ENCODE data around the gene TNRC18.
"Not testable (repeated sequence)": the region's sequence is repeated elsewhere in the genome, so short reads cannot be mapped to it uniquely, and the experiment has no call there.

TNRC18 gene

DNA sequence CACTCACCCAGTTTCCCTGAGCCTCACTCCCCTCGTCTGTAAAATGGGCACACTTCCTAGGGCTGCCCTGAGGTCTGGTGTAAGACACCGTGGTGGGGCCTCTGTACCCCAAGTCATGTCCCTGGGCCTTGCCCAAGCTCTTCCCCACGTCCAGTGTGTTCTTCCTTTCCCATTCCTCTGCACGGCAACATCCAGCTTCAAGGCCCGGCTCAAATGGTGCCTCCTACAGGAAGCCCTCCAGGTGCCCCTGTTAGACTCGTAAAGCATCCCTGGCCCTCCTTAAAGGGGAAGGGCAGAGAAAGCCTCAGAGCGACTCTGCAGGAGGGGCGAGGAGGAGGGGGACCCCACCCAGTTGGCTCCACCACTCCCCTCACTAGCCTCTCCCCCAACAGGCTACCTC, 132.3 kb downstream of the TNRC18 start:
- DNase-seq (ENCODE audit: low read depth): no peak

DNA sequence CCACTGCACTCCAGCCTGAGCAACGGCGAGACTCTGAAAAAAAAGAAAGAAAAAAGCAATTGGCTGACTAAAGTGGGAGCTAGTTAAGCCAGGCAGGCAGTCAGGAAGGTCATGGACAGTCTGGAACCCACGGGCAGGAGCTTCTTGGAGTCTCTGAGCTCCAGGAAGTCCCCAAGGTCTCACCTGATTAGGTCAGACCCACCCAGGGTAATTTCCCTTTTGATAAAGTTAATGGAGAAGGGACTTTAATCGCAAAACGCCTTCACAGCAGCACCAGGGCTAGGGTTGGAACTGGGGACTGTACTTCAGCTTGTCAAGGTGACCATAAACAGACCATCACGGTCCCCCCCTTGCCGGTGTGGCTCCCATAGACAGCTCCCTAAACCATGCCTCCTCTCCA, 134.3 kb downstream of the TNRC18 start:
- no peak for DNase-seq (ENCODE audit: low read depth)

DNA sequence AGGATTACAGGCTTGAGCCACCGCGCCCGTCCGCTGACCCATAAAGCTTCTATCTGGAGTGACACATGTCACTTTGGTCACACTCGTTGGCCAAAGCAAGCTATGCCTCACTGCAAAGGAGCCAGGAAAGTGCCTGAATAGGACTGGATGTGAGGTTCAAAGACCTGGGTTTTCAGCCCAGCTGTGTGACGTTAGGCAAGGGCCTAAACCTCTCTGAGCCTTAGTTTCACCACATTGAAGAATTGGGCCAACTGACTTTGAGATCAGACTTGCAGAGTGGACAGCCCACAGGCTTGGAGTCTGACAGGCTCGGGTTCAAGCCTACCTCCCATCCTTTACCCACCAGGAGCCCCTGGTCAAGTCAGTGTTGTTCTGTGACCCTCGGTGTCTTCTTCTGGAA, 135.1 kb downstream of the TNRC18 start:
- DNase-seq (ENCODE audit: low read depth): not testable (repeated sequence)

DNA sequence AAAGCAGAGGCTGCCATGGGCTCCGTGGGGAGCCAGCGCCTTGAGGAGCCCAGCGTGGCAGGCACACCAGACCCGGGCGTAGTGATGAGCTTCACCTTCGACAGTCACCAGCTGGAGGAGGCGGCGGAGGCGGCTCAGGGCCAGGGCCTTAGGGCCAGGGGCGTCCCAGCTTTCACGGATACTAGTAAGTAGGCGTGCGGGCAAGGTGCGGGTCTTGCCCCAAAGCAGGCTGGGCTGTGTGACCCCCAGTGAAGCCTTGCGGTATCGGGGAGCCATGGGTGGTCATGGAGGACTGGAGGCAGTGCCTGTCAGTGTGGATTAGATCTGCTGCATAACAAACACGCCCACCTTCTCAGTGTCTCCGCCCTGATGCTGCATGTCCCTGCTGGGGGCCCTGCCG, 135.8 kb downstream of the TNRC18 start:
- DNase-seq (ENCODE audit: low read depth): no peak

DNA sequence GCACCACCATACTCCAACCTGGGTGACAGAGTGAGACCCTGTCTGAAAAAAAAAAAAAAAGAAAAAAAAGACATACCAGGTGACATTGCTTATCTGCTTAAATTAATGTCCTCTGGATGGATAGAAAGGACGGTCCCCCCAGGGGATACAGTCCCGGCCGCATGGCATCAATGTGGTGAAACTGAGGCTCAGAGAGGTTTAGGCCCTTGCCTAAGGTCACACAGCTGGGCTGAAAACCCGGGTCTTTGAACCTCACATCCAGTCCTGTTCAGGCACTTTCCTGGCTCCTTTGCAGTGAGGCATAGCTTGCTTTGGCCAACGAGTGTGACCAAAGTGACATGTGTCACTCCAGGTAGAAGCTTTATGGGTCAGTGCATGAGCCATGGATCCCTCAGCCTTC, 136.3 kb downstream of the TNRC18 start:
- DNase-seq (ENCODE audit: low read depth): not testable (repeated sequence)

DNA sequence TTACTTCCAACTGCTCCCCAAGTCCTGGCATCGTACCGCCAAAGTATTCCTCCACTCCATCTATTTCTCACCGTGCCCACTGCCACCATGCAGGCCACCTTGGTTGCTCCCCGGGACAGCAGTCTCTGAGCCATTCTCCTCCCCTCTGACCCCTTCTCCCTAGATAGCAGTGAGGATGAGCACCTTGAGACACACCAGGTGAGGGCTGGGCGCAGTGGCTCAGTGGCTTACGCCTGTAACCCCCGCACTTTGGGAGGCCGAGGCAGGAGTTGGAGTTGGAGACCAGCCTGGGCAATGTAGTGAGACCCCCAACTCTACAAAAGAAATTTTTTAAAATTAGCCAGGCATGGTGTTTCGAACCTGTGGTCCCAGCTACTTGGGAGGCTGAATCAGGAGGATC, 136.7 kb downstream of the TNRC18 start:
- no peak for DNase-seq (ENCODE audit: low read depth)

DNA sequence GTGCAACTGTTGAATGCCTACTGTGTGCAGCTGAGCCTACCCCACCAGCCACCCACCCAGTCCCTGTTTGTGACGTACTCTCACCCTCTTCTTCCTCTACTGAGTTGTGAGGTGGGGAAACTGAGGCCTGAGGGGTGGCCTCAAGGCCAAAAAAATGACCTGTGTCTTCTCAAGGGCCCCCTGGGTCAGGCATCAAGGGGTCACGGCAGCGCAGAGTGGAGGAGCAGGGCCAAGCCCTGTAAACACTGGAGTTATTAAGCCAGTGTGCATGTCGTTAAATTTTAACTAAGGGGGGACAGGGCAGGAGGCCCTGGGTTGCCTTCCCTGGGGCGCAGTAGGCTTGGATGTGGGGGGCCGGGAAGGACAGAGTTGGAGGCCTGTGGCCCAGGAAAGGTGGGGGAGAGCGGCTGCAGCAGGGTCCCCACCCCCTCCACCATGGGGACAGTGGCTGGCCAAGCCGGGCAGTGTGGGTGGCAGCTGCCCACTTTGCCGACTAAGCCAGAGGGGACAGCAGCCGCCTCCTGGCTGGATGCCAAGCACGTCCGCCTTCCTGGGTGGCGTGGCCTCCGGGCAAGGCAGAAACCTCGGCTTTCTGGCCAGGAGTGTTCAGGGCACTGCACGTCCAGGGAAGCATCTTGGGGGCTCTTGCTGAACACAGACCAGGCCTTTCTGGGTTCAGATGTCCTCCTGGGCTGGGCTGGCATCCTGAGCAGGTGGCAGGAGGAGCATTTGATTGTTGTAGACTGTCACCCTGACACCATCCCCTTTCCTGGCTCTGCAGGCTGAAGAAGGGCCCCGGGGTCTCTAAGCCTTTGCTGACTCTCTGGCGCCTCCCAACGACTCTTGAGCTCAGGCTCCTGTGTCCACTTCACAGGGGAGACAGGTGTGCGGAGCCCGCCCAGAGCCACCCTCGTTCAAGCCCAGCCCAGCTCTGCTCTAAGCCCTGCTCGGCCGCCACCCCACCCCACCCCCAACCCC, 139.0 kb downstream of the TNRC18 start:
- no peak for DNase-seq (ENCODE audit: low read depth)

DNA sequence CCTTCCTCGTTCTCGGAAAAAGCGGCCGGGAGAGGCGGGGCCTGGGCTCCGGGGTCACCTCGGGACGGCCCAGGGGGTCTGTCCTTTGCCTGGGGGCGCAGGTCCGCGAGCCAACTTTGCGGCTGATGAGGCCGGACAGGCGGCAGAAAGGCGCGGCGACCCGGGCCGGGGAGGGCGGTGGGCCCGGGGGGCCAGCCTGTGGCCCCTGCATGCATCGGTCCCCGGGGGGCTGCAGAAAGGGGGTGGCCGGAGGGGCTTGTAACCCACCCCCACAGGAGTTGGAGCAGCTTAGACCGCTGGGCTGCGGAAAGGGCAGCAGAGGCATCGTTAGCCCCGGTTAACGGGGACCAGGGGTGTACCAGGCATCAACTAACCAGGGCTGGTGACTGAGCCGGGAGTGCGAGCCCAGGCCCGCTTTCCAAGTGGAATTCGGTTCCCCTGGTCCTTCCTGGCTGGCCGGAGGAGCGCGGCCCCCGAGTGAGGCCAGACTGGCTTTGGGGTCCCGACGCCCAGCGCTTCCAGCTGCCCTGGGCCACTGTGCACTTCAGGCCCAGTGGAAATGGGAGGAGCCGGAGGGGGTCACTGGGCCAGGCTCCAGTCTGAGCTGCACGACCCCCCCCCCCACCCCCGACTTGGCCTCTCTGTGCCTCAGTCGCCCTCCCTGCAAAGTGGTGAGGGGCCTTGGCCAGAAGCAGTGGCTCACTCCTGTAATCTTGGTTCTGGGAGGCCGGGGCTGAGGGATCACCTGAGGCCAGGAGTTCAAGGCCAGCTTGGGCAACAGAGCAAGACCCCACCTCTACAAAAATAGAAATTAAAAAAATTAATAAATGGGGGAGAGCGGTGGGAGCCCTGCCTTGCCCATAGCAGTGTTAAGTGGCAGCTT, 140.0 kb downstream of the TNRC18 start:
- no peak for DNase-seq (ENCODE audit: low read depth)

DNA sequence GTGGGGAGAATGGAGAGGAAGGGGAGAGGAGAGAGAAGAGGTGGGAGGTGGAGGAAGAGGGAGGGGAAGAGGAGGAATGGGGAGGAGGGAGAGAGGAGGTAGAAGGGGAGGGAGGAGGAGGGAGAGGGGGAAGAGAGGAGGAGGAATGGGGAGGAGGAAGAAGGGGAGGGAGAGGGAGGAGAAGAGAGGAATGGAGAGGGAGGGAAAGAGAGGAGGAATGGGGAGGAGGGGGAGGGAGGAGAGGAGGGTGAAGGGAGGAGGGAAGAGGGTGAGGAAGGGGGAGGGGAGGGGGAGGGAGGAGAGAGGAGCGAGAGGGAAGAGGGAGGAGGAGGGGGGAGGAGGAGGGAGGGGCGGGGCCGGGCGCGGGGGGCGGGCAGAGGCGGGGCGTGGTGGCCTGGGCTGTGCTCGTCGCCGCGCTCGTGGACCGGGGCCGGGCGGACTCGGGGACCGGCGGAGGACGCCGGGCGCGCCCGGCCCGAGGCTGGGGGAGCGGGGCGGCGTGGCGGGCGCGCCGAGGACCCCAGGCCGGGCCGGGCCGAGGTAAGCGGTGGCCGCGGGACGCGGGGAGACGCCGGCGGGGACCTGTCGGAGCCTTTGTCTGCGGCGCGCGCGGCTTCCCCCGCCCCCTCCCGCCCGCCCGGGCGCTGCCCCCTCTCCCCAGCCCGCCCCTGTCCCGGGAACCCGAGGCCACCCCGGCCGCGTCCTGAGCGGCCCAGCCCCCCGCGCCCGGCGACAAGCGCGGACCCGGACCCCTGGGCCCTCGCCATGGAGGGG, 140.9 kb downstream of the TNRC18 start, which contains the start of gene SLC29A4:
TSS of gene SLC29A4 (plus strand) at position 401 of the 774 bp plus-strand sequence. CDS start 4,874 bp downstream, outside the sequence.
- DNase-seq (ENCODE audit: low read depth): no peak

DNA sequence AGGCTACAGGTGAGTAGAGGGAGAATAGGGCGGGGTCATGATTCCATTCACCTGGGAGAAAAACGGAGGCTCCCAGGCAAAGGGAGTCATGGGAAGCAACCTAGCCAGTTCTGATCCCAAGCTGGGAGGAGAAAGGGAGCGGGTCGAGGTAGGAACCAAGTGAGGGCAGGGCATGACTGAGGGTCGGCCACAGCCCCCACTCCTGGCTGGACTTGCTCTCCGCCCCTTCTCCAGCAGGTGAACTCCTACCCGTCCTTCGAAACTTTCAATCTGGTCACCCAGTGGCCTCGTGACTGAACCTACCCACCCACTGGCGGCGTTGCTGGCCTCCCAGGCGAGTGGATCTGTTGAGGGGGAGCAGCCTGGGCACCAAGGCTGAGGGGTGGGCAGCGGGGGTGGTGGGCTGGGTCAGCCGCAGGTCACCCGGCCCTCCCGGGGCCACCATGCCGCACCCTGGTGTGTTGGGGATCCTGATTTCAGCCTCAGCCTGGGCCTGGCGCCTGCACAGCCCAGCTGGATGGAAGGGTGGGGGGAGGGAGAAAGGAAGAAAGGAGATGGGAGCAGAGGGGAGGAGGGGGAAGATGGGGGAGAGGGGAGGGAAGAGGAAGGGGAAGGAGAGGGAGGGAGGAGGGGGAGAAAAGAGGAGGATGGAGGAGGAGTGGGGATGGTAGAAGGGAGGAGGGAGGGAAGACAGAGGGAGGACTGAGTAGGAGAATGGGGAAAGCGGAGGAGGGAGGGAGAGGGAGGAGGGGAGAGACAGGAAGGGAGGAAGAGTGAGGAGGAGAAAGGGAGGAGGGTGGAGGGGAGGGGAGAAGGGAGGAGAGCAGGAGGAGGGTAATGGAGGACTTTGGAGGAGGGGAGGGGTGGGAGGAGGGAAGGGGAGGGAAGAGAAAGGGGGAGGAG, 141.8 kb downstream of the TNRC18 start:
- not testable (repeated sequence) for DNase-seq (ENCODE audit: low read depth)

DNA sequence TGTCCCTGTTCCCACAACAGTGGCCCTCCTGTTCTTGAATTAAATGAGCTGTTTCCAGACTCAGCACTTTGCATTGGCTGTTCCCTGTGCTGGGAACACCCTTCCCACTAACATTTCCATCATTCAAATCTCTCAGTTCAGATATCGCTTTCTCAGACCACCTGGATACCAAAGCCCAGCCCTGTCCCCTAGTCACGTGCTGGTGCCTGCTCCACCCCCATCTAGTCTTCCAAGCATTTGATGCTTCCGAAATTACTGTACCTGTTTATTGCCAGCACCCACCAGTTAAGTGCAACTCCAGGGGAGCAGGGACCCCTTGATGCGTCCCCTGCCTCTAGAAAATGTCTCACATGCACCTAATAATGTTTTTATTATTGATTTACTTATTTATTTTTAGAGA, 143.9 kb downstream of the TNRC18 start:
- no peak for DNase-seq (ENCODE audit: low read depth)

DNA sequence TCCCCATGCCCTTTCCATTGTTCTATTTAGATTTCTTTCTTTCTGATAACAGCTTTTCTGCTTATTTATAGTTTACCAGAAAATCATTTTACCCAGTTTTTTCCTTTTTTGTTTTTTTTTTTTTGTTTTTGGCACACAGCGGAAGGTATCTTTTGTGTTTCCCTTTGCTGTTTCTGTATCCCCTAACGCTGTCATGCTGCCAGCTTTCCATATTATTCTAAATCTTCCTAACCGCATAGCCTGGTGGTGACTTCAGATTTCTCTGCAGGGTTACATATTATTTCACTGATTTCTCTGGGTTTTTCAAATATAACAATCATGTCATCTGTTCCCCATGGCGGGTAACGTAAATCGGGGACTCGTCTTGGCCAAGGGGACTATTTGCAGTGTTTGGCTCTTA, 144.9 kb downstream of the TNRC18 start:
- no peak for DNase-seq (ENCODE audit: low read depth)

DNA sequence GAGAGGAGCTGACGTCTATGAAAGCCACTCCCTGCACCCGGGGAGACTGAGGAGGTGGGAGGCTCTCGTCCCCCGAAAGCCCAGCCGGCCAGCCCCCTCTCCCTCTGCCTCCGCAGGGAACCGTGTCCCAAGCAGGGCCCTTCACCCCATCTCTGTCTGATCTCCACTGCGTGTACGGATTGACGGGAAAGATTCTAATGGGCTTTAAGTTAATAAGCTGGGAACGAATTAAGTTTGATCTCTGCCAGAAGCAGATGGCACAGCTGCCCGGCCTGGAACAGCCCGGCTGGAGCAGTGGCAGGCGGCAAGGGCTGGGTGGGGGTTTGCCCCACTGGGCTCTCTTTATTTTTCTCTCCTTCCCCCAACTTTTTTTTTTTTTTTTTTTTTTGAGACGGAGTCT, 147.0 kb downstream of the TNRC18 start:
- DNase-seq (ENCODE audit: low read depth): no peak

DNA sequence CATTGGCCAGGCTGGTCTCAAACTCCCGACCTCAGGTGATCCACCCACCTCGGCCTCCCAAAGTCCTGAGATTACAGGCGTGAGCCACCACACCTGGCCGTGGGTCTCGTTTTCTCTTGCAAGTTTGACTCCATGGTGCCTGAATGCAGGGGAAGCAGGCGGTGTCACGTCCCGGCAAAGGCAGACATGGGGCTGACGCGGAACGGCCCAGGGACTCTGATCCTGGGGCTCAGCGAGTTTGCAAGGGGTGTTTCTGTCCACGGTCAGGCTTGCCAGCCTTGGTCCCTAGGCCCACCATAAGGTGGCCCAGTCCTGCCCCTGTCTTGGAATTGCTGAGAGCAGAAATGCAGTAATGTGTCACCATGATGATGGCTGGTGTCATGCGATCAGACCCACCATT, 147.5 kb downstream of the TNRC18 start:
- DNase-seq (ENCODE audit: low read depth): not testable (repeated sequence)

DNA sequence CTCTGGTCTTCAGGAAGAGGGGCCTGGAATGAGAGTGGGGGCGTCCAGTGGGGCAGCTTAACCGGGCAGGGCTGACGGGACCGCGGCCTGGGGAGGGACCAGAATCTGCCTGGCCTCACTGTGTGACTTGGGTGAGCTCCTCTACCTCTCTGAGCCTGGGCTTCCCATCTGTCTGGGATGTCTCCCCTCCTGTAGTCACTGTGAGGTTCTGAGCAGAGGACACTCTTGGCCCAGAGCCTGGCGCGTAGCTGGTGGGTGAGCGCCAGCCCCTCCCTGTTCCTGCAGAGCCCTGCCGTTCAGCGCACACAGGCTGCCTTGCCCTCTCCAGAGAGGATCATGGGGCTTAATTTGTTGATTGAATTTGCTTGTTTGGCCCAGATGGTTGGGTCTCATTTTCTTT, 148.1 kb downstream of the TNRC18 start:
- DNase-seq (ENCODE audit: low read depth): not testable (repeated sequence)

DNA sequence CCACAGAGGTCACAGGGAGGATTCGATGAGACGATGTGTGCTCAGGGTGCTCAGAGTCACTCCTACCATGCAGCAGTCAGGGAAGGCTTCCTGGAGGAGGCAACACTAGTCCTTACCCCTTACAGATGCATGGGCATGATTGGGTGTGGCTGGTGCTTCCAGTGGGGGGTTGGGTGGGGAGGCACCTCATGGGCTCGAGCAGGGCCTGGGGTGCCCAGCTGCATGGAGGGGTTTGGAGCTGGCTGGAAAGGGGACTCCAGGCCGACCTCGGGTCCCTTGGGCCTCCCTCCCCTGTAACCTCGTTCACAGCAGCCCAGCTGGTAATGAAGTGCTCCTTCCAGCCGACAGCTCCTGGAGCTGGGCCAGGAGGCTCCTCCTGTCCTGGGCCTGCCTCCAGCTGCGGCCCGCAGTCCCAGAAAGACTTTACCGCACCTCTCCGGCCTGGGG, 148.6 kb downstream of the TNRC18 start:
- not testable (repeated sequence) for DNase-seq (ENCODE audit: low read depth)

DNA sequence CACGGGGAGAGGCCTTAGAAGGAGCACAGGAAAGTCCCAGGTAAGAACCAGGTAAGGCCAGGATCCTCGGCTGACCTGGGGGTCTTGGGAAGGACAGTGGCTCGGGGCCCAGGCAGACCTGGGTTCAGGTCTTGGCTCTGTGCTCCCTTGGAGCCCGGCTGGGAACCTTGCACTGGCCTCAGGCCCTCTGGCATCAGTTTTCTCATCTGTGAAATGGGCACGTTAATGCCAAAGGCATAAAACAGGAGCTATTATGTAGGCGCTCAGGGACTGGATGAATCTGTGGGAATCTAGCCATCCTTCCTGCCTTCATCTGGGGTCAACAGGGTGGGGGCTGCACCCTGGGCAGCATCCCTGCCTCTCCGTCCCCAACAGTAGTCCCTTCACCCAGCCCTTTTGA, 149.2 kb downstream of the TNRC18 start:
- DNase-seq (ENCODE audit: low read depth): no peak

DNA sequence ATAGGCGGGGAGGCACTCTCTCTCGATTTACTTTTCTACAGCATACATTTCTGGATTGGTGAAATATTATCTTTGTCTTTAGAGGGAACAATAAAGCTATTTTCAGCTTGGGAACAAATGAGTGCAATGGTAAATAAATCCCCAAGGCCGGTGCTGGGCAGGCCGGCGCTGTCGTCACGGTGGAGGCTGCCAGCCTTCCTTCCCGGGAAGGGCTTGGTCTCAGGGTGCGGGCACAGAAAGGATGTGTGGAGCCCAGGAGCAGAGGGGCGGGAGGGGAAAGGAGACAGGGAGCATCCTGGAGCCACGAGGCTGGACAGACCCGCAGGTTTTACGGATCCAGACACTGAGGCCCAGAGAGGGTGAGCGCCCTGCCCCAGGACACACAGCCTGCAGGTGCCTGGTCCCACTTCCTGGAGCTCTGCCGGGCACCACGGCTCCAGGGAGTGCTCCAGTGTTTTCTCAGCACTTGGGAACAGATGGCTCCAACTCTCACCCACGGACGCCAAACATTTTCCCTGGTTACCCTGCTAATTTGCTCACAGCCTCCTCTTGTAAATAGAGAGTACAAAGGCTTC, 149.7 kb downstream of the TNRC18 start:
- DNase-seq (ENCODE audit: low read depth): not testable (repeated sequence)

DNA sequence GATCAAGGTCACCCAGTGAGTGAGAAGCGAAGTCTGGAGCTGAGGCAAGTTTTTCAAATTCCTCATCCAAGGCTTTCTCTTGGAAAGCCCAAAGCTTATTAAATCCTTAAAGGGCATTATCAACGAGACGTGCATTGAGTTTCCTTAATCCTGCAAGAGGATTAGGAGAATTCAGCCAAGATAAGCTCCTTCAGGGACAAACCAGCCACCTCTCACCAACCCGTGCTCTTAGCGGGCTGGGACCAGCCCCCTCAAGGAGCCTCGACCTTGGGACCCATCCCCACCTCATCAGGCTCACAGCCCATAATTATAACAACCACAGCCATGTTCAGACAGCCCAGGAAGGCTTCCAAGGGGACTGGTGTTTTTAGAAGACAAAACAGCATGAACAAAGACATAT, 152.8 kb downstream of the TNRC18 start:
- no peak for DNase-seq (ENCODE audit: low read depth)

DNA sequence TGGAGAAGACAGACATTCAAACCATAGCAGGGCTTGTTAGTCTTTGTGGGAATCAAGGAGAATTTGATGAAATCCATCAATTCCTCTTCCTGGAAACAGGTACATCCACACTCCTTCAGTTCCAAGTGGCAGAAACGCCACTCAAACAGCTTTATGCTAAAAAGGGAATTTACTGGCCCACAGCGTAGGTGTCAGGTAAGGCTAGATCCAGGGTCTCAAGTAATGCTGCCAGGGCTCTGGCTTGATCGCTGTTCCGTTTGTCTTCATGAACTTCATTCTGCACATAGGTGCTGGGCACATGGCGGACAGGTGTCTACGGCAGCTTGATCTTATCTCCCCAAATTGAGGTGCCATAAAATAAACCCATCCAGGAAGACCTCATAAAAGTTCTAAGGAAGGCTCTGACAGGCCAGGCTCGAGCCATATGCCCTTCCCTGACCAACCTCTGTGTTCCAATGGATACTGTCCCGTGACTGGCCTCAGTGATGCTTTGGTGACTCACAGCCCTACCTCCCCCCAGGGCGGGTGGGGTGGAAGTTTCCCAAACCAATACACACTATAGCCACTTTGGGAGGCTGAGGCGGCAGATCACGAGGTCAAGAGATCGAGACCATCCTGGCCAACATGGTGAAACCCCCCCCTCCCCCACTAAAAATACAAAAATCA, 153.5 kb downstream of the TNRC18 start:
- not testable (repeated sequence) for DNase-seq (ENCODE audit: low read depth)

All from stimulated activated CD4-positive, alpha-beta T cell treated with anti-CD3 and anti-CD28 coated beads, Interleukin-2, amount 100 ng/mL, for 4 hours (primary cell).